Endodermal cell (in vitro differentiated cells): Measurements from ENCODE around the gene SPATA46. TPM values are rescaled to one million over a fixed set of nuclear protein-coding genes. Genes with fewer than 3 reads are reported as not detected.

Experiments
- DNase-seq: peaks from one replicate; pipeline ENCODE4 v3.0.0-alpha.2; 2017
- H3K27ac ChIP-seq: 2 replicates; pipeline ENCODE4 v1.5.1; 2013; ENCODE audit warnings: mild to moderate bottlenecking, low read depth, low read length, moderate library complexity
- H3K27me3 ChIP-seq: 2 replicates; pipeline ENCODE4 v1.6.1; 2013; ENCODE audit warnings: mild to moderate bottlenecking, low read length, moderate library complexity; ENCODE audit not compliant: insufficient read depth, control insufficient read depth, poor library complexity, severe bottlenecking
- H3K36me3 ChIP-seq: 2 replicates; pipeline ENCODE4 v1.7.0; 2013; ENCODE audit warnings: mild to moderate bottlenecking, low read length, moderate library complexity; ENCODE audit not compliant: control insufficient read depth, insufficient read depth
- H3K4me1 ChIP-seq: one replicate; pipeline ENCODE4 v1.7.0; 2013; ENCODE audit warnings: low read length; ENCODE audit not compliant: control insufficient read depth, insufficient read depth
- H3K4me3 ChIP-seq: 2 replicates; pipeline ENCODE4 v1.5.1; 2013; ENCODE audit warnings: mild to moderate bottlenecking, low read length, moderate library complexity
- H3K9ac ChIP-seq: 2 replicates; pipeline ENCODE4 v1.6.1; 2013; ENCODE audit warnings: mild to moderate bottlenecking, low read length, moderate library complexity; ENCODE audit not compliant: poor library complexity, severe bottlenecking; ENCODE audit errors: extremely low read depth
- H3K9me3 ChIP-seq: 2 replicates; pipeline ENCODE4 v1.6.1; 2013; ENCODE audit warnings: mild to moderate bottlenecking, low read length, moderate library complexity; ENCODE audit not compliant: control insufficient read depth
- H3K27ac Mint-ChIP-seq: 2 replicates; pipeline ENCODE4 v1.8.0; 2020; ENCODE audit warnings: mixed read lengths
- H3K27me3 Mint-ChIP-seq: 2 replicates; pipeline ENCODE4 v1.8.0; 2021; ENCODE audit warnings: mild to moderate bottlenecking, mixed read lengths; ENCODE audit not compliant: insufficient read depth
- H3K36me3 Mint-ChIP-seq: 2 replicates; pipeline ENCODE4 v1.8.0; 2020; ENCODE audit warnings: low read depth, mixed read lengths
- H3K4me1 Mint-ChIP-seq: 2 replicates; pipeline ENCODE4 v1.8.0; 2020; ENCODE audit warnings: mixed read lengths
- H3K4me3 Mint-ChIP-seq: 2 replicates; pipeline ENCODE4 v1.8.0; 2020; ENCODE audit warnings: mild to moderate bottlenecking, moderate library complexity, mixed read lengths
- H3K9me3 Mint-ChIP-seq: 2 replicates; pipeline ENCODE4 v1.8.0; 2020; ENCODE audit warnings: mild to moderate bottlenecking, mixed read lengths
- WGBS, 2 experiments: methylation state at CpG; one replicate each; pipeline versions ENCODE4 v1.1.5 to v1.1.7; 2013; ENCODE audit warnings: missing lambda C conversion rate in 2 of 2, mixed read lengths in 1 of 2; ENCODE audit not compliant: insufficient coverage in 1 of 2, insufficient read length in 1 of 2; 5-methylcytosine and 5-hydroxymethylcytosine counted together
- total RNA-seq, 2 donors: library from RNA; stranded (reverse); fragmentation: NEBNext Ultra II Directional in 1 of 2; extraction: Animal tissue kit (Norgen Biotek cat#: 25700) in 1 of 2; gene quantifications; 2 replicates in 1 of 2; 3 replicates in 1 of 2; pipeline ENCODE4 v1.2.1, GENCODE V29; 2021
- TF ChIP-seq, protein P1 (sequence below): fragments of 200-600 bp; sonication (generic); conservative IDR thresholded peaks from 2 replicates; pipeline ENCODE4 v1.5.0; 2021; ENCODE audit warnings: antibody characterized with exemption, mild to moderate bottlenecking

The SPATA46 gene
- total RNA-seq, 2 donors from 2014 or later, result not detected

DNA sequence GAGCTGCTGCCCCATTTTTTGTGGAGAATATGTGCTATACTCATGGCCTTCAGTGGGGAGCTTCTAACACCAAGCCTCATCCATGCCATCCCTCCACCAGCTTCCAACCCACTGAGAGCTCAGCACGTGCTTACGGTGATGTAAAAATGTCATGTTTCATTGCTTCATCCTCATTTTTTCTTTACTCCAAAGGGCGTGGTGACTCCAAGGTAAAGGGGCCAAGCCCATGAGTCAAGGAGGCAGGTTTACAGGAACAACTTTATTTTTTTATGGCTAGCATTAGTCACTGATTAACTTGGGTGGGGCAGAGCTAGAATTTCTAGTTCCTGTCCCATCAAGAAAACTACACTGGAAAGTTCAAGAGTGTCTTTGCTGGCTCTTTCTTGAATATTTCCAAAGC, 4.7 kb upstream of the SPATA46 start, which contains the start of gene C1orf226:
Gene C1orf226 (plus strand): TSS at position 346 of the 400 bp plus-strand sequence. CDS start 174 bp downstream, outside the sequence.
- Histone ChIP-seq H3K9me3 (no peaks in the 10 kb centered on the region), H3K4me3 (no peak within 1 kb of the TSS), H3K27ac (no peak within 1 kb of the TSS), H3K27me3 (no peaks in the 10 kb centered on the region), H3K36me3 (no peaks in the 10 kb centered on the region), H3K9ac (no peak within 1 kb of the TSS), H3K4me1 (peaks cover 4% of the 10 kb centered on the region)
- no peaks in the 10 kb centered on the region for H3K9me3 Mint-ChIP-seq
- no peak for DNase-seq
- no peak within 1 kb of the TSS for H3K27ac Mint-ChIP-seq
- H3K27me3 Mint-ChIP-seq, result peaks cover 16% of the 10 kb centered on the region
- peaks cover 3% of the 10 kb centered on the region for H3K36me3 Mint-ChIP-seq
- TF ChIP-seq, protein P1, sequence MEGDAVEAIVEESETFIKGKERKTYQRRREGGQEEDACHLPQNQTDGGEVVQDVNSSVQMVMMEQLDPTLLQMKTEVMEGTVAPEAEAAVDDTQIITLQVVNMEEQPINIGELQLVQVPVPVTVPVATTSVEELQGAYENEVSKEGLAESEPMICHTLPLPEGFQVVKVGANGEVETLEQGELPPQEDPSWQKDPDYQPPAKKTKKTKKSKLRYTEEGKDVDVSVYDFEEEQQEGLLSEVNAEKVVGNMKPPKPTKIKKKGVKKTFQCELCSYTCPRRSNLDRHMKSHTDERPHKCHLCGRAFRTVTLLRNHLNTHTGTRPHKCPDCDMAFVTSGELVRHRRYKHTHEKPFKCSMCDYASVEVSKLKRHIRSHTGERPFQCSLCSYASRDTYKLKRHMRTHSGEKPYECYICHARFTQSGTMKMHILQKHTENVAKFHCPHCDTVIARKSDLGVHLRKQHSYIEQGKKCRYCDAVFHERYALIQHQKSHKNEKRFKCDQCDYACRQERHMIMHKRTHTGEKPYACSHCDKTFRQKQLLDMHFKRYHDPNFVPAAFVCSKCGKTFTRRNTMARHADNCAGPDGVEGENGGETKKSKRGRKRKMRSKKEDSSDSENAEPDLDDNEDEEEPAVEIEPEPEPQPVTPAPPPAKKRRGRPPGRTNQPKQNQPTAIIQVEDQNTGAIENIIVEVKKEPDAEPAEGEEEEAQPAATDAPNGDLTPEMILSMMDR, result no peak
- WGBS, 2 experiments, result 80 to 92% methylated on average over 1 to 3 of the region's 3 CpGs
- H3K4me1 Mint-ChIP-seq, result peaks cover 17% of the 10 kb centered on the region
- no peak within 1 kb of the TSS for H3K4me3 Mint-ChIP-seq

DNA sequence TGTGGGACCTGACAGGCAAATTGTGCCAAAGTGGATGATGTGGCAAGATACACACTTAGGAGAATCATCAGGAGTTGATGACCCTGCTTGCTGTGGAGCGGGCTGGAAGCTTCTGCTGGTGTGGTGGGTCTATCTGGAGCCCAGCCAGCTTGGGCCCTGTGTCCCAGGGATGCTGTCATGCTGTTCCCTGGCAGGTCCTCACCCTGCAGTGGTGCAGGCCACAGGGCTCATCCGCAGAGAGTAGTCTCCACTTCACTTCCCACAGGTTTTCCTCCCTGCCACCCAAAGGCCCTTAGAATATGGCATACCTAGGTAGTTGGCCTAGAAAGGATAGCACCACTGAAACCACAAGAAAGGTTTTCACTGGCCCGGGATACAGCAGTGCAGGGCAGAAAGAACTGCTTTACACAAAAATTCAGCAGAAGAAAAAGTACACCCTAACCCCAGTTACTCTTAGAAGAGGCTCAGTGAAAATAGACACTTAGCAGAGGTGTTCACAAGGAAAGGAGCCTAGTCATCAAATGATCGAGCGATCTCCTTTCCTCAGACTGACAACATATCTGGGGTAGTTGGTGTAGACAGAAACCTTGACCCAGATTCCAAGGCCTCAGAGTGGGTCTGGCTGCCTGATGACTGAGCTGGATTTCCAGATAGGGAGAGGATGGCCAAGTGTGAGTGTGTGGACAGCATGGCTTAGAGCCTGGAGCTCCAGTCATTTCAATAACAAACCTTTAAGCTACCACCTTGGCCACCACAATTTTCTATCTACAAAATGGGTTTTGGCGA, 3.6 kb upstream of the SPATA46 start:
- TF ChIP-seq, protein P1, result no peak
- 94 to 100% methylated on average over 5 to 6 of the region's 6 CpGs for WGBS, 2 experiments
- no peaks in the 10 kb centered on the region for H3K9me3 ChIP-seq

GRCh38 chr1:162375463-162375862, 1.2 kb downstream of the SPATA46 start:
- 83 to 100% methylated on average over 4 to 8 of the region's 8 CpGs for WGBS, 2 experiments
- no peak overlapping the region for H3K27ac ChIP-seq
- TF ChIP-seq, protein P1, result no peak
- no peak overlapping the region for H3K4me3 ChIP-seq
- DNase-seq, result peak; percentile 22
- H3K9ac ChIP-seq, result no peak overlapping the region
- Mint-ChIP-seq H3K36me3 (no peaks in the 10 kb centered on the region), H3K9me3 (no peaks in the 10 kb centered on the region), H3K27ac (no peak overlapping the region), H3K4me1 (peaks cover 30% of the 10 kb centered on the region), H3K4me3 (no peak overlapping the region), H3K27me3 (peaks cover 44% of the 10 kb centered on the region)
- no peaks in the 10 kb centered on the region for H3K9me3 ChIP-seq
- no peaks in the 10 kb centered on the region for H3K36me3 ChIP-seq
- H3K4me1 ChIP-seq, result peaks cover 12% of the 10 kb centered on the region
- peaks cover 19% of the 10 kb centered on the region for H3K27me3 ChIP-seq

More for the DNA sequence above, 3.6 kb upstream of the SPATA46 start:
- Histone ChIP-seq H3K27ac (no peak overlapping the region), H3K4me3 (no peak overlapping the region), H3K36me3 (no peaks in the 10 kb centered on the region), H3K9ac (no peak overlapping the region), H3K27me3 (no peaks in the 10 kb centered on the region), H3K4me1 (peaks cover 4% of the 10 kb centered on the region)
- Mint-ChIP-seq H3K4me3 (no peak overlapping the region), H3K27ac (no peak overlapping the region), H3K9me3 (no peaks in the 10 kb centered on the region), H3K27me3 (peaks cover 19% of the 10 kb centered on the region), H3K36me3 (peaks cover 3% of the 10 kb centered on the region), H3K4me1 (peaks cover 20% of the 10 kb centered on the region)
- DNase-seq, result peak; percentile 22
